HL-60 (cell line): ENCODE data around the gene SEMA3B.

ENCODE experiments used
- CTCF ChIP-seq: IDR thresholded peaks from one replicate; pipeline ENCODE4 v1.5.1; 2011; ENCODE audit warnings: low read length, control low read depth, inconsistent platforms; ENCODE audit not compliant: insufficient read depth
- POLR2AphosphoS5 ChIP-seq: IDR thresholded peaks from 2 replicates; pipeline ENCODE4 v1.6.1; 2012; ENCODE audit warnings: low read depth
- REST ChIP-seq: IDR thresholded peaks from 2 replicates; pipeline ENCODE4 v1.6.1; 2012; ENCODE audit warnings: low read depth; ENCODE audit not compliant: insufficient replicate concordance
- SPI1 ChIP-seq: IDR thresholded peaks from 2 replicates; pipeline ENCODE4 v1.6.1; 2012; ENCODE audit warnings: low read depth, mild to moderate bottlenecking, borderline replicate concordance

- peak; percentile 83 for TF ChIP-seq CTCF
- TF ChIP-seq POLR2AphosphoS5: no peak
- no peak for TF ChIP-seq REST
- no peak for TF ChIP-seq SPI1
Measured at GRCh38 chr3:50274371-50275104, 5.6 kb downstream of the SEMA3B start.
